VCaP (cell line): ENCODE results near the gene DISC1.

ENCODE experiments used
- H3K27ac ChIP-seq: fragments of 450-650 bp; 2 replicates; pipeline ENCODE4 v1.5.1; 2017
- TF ChIP-seq, protein P1 (sequence below): fragments of 450-650 bp; conservative IDR thresholded peaks from 2 replicates; pipeline ENCODE4 v1.5.1; 2017; ENCODE audit warnings: mild to moderate bottlenecking, moderate library complexity

DISC1 gene

DNA sequence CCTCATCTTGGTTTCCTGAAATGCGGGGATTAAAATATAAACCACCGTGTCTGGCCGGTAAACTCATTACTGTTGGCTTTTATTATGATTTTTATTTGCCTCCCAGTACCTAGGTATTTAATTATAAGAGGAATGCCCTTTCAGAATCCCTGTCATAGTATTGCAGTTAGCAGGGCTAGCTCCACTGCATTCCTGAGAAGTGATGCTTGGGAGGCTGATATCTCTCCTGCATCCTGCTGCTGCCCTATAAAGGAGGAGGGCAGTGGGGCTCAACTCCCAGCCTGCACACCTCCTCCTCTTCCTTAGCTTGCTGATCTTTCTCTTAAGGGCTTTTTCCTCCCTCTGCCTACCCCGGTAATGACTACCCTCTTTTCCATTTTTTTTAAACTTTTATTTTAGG, 19.9 kb upstream of the DISC1 start:
- TF ChIP-seq, protein P1, sequence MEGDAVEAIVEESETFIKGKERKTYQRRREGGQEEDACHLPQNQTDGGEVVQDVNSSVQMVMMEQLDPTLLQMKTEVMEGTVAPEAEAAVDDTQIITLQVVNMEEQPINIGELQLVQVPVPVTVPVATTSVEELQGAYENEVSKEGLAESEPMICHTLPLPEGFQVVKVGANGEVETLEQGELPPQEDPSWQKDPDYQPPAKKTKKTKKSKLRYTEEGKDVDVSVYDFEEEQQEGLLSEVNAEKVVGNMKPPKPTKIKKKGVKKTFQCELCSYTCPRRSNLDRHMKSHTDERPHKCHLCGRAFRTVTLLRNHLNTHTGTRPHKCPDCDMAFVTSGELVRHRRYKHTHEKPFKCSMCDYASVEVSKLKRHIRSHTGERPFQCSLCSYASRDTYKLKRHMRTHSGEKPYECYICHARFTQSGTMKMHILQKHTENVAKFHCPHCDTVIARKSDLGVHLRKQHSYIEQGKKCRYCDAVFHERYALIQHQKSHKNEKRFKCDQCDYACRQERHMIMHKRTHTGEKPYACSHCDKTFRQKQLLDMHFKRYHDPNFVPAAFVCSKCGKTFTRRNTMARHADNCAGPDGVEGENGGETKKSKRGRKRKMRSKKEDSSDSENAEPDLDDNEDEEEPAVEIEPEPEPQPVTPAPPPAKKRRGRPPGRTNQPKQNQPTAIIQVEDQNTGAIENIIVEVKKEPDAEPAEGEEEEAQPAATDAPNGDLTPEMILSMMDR, result no peak
- no peak overlapping the region for H3K27ac ChIP-seq

DNA sequence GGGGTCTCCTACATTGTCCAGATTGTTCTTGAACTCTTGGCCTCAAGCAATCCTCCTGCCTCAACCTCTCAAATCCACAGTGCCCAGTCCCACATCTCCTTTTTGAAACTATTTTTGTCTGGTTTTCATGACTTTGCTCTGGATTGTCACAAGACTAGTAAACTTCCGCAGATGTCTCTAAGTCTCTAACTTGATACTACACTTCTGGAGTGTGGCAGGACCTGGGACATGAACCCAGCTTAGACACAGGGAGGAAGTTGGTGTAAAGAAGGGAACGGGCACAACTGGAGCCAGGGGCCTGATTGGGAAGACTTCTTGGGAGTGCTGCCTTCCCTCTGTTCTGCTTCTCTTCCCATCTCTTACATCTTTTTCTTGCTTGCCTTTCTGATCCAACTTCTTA, 16.2 kb upstream of the DISC1 start:
- no peak overlapping the region for H3K27ac ChIP-seq
- TF ChIP-seq, protein P1, result no peak

DNA sequence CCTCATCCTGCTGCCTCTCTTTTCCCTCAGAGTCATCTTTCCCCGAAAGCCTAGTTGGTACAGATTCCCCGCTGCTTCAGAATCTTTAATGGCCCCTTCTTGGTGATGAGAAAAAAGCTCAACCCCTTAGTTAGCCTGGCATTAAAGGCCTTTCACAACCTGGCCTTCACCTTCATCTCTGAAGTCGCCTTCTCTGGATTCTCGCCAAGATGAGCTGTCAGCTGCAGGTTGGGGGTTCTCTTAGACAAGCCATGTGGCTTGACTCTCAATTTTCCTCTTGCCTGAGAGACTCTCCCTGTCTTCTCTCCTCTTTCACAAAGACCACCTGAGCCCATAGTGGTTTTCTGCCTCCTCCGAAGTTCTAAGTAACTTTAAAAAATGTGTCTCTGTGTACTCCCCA, 15.5 kb upstream of the DISC1 start:
- H3K27ac ChIP-seq, result no peak overlapping the region
- TF ChIP-seq, protein P1, result no peak

DNA sequence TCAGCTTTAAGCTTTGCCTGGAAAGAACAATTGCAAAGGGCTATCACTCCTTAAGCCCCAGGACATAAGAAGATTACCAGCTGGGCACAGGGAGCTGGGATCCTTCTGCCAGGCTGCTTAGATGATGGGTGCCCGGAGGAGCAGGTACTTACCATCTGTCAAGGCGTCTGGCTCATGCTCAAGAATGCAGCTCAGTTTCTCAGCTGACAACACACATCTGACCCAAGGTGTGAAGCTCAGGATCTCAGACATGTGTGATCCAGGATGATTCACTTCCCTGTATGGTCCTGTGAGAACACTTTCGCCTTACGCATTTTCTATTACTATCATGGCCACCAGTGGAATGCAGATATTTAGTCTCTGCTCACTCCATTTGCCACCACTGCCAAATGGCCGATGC, 14.7 kb upstream of the DISC1 start:
- TF ChIP-seq, protein P1, result no peak
- no peak overlapping the region for H3K27ac ChIP-seq

DNA sequence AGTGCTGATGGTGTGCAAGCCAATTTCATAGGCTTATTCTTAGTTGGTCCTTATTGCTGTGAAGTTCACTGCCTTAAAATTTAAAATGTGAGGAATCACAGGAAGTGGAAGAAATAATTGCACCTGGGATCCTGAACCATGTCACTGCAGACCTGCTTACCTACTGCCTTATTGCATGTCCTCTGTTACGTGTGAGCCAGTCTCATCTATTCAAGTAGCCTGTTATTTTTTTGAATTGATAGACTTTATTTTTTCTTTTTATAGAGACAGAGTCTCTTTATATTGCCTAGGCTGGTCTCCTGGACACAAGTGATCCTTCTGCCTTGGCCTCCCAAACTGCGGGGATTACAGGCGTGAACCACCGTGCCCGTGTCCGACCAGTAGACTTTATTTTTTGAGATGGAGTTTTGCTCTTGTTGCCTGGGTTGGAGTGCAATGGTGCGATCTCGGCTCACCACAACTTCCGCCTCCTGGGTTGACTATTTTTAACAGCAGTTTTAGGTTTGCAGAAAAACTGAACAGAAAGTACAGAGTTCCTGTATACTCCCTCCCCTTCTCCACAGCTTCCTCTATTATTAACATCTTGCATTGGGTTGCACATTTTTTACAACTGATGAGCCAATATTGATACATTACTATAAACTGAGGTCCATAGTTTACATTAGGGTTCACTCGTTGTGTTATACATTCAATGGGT, 14.0 kb upstream of the DISC1 start:
- TF ChIP-seq, protein P1, result no peak
- no peak overlapping the region for H3K27ac ChIP-seq

DNA sequence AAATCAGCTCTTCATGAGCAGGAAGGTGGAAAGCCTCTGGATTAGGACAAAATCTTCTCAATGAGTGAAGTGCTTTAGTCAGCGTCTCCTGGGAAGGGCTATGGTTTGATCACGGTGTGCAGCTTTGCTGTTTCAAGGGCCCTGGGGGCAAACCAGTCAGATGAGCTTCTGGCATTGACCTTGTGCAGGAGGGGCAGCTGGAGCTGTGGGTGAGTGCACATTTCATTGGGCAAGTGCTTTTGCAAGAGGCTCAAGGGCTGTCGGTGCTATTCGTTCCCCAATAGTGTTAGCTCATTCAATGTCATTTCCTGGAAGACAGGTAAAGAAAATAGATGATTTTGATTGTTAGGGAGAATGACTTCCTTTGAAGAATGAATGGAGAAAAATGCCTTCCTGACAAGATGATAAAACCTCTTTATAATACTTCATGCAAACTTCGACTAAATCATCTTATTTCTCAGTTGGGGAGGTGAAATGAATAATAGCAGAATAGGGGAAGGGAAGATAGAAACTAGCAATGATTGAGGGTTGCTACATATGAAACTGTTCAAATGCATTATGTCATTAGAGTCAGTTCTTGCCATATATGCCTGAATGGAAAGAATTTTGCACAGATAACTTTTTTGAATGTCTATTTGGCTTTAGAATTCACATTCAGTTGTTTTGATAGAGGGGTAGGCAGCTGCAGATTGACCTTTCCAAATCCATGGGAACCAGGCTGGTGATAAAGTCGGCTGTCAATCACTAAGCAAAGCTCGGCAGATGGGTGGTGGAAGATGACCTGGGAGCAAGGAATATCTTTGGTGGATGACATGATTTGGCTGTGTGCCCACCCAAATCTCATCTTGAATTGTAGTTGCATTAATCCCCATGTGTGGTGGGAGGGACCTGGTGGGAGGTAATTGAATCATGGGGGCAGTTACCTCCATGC, 12.9 kb upstream of the DISC1 start:
- TF ChIP-seq, protein P1, result no peak
- H3K27ac ChIP-seq, result no peak overlapping the region

DNA sequence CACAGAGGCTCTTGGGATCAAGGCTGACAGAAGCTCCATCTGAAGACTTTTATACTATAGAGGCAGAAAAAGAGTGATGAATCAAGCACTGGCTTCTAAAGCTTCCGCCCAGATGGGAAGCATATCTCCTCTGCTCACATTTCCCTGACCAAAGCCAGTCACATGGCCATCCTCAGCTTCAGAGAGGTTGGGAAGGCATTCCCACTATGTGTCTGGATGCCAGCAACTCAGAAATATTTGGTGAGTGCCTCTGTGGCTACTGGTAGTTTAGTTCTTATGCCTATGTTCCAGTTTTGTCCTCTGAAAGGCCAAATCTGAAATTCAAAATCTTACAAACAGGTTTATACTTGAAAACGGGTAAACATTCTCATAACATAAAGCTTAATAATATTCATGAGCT, 9.9 kb upstream of the DISC1 start:
- no peak overlapping the region for H3K27ac ChIP-seq
- TF ChIP-seq, protein P1, result no peak
